GM12878 (cell line): ENCODE results near the gene CNKSR3.

ENCODE experiments used
- DPF2 ChIP-seq: fragments of 450-650 bp; IDR thresholded peaks from 2 replicates; pipeline ENCODE4 v1.6.1; 2017; ENCODE audit warnings: mild to moderate bottlenecking
- EZH2 ChIP-seq: IDR thresholded peaks from 2 replicates; pipeline ENCODE4 v1.6.1; 2012; ENCODE audit warnings: low read depth, mild to moderate bottlenecking, control low read depth, inconsistent platforms, low read length, borderline replicate concordance; ENCODE audit not compliant: control insufficient read depth
- MXI1 ChIP-seq: fragments of 150-350 bp; IDR thresholded peaks from 2 replicates; pipeline ENCODE4 v1.6.1; 2011; ENCODE audit warnings: low read depth, mild to moderate bottlenecking, inconsistent platforms, low read length, improper control_type of control experiment
- POLR2A ChIP-seq: IDR thresholded peaks from 2 replicates; pipeline ENCODE4 v1.6.1; 2011; ENCODE audit warnings: low read depth, mild to moderate bottlenecking, low read length
- TF ChIP-seq, protein P1 (sequence below): fragments of 450-650 bp; IDR thresholded peaks from 2 replicates; pipeline ENCODE4 v1.6.1; 2017; ENCODE audit warnings: mild to moderate bottlenecking
- TF ChIP-seq, protein P2 (sequence below): IDR thresholded peaks from 2 replicates; pipeline ENCODE4 v1.6.1; 2012; ENCODE audit warnings: low read depth, low read length, improper control_type of control experiment

DNA sequence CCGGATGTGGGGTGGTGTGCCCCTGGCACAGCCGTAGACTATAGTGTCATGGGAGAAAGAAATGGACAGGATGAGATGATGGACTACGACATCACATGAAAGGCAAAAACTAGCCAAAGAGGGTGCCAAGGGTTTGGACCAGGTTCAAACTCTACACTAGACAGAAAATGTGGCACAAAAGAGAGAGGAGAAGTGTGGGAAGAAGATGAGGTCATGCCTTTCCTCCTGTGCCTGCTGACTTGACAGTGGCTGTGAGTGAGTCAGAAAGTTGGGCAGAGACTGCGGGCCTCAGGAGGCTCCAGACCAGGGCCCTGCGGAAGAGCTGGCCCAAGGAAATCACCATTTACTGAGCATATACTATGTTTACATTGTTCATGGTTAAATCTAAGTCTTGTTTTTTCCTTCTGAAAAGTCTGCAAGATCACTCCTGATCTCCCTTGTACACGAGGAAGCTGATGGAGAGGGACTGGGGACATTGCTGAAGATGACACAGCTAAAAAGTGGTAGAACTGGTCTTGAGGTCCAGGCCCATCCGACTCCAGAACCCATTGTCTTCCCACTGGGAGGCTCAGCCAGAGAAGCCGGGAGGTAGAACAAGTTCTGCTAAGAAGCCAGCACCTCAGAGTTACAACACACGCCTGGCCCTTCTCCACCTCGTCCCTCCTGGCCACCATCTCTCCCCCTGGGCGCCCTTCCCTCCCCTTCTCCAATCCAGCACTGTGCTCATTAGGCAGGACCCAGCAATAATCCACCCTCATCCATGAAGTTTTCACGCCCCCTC, 35.6 kb downstream of the CNKSR3 start:
- no peak for TF ChIP-seq EZH2
- TF ChIP-seq POLR2A, result no peak
- TF ChIP-seq, protein P1, sequence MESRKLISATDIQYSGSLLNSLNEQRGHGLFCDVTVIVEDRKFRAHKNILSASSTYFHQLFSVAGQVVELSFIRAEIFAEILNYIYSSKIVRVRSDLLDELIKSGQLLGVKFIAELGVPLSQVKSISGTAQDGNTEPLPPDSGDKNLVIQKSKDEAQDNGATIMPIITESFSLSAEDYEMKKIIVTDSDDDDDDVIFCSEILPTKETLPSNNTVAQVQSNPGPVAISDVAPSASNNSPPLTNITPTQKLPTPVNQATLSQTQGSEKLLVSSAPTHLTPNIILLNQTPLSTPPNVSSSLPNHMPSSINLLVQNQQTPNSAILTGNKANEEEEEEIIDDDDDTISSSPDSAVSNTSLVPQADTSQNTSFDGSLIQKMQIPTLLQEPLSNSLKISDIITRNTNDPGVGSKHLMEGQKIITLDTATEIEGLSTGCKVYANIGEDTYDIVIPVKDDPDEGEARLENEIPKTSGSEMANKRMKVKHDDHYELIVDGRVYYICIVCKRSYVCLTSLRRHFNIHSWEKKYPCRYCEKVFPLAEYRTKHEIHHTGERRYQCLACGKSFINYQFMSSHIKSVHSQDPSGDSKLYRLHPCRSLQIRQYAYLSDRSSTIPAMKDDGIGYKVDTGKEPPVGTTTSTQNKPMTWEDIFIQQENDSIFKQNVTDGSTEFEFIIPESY, result no peak
- TF ChIP-seq, protein P2, sequence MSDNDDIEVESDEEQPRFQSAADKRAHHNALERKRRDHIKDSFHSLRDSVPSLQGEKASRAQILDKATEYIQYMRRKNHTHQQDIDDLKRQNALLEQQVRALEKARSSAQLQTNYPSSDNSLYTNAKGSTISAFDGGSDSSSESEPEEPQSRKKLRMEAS, result no peak
- no peak for TF ChIP-seq DPF2
- TF ChIP-seq MXI1, result no peak
